HG03520 (cell line): ENCODE measurements around the gene CORIN.
"Not testable (repeated sequence)": the region's sequence is repeated elsewhere in the genome, so short reads cannot be mapped to it uniquely, and the experiment has no call there.

Source experiments
- ATAC-seq: cut with Tn5 transposase; IDR thresholded peaks from one replicate; pipeline ENCODE4 v1.9.1; 2021; ENCODE audit warnings: mild to moderate bottlenecking, moderate library complexity; ENCODE audit not compliant: unreplicated experiment

CORIN gene

DNA sequence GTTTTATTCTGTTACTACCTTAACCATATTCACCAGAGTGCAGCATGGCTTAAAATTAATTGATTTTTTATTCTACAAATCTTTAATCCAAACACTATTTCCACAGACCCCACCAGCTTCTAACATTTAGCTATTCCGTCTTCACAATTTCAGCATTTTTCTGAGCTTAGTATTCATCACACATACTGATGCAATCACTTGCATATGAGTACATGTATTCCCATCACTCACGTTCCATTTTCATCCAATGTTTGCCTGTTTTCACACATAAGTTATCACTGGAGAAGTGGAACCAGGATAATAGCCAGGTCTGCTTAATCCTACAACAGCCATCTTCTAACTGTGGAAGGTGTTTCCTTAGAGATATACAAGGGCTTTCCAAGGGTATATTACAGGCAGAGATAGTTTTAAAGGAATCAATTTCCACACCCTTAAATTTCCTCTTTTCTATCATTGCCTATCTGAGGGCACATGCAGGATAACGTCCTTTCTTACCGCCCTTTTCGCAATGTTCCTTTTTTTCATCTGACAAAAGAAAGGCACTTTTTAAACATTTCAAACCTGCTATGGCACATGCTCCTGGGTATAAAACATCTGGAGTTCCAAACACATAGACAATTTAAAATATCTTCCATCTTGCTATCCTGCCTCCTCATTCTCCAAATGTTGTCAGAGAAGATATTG is 115.8 kb downstream of the CORIN start:
- ATAC-seq: no peak

- no peak for ATAC-seq
Observed at GRCh38 chr4:47721485-47721884, 116.4 kb downstream of the CORIN start.

- ATAC-seq: no peak
Observed at GRCh38 chr4:47720787-47721186, 117.1 kb downstream of the CORIN start.

GRCh38 chr4:47719576-47719975 is 118.3 kb downstream of the CORIN start:
- no peak for ATAC-seq

DNA sequence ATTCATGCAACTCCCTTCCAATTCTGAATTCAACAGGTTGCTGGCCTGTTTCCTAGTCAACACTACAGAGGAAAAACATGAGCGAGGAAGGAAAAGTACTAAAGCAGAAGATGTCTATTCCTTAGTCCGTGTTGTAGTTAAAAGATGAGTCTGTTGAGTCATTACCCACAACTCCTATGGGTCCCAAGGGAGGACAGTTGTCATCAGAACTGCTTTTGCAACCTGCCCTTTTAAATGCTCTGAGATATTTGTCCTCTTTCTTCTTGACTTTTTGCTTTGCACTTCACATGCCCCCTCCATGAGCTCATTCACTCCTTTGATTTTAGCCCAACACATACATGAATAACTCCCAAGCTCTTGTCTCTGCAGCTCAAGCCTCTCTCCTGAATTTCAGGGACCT is 119.2 kb downstream of the CORIN start:
- ATAC-seq: no peak

DNA sequence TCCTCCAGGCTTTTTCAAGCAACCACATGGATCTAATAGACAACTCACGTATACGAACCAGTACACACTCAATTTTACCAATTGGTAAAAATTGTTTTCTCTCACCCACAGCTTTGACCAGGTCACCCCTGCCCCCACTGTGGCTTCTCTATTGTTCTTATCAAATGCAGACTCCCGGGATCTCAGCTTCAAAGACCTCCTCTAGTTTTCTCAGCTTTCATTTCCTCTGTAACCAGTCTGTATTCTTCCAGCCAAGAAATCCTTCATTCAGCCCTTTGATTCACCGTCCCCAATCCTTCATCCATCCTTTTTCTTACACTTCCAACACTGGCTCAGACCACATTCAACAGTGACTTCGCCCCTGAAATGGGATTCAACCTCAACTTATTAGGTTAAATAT is 120.7 kb downstream of the CORIN start:
- ATAC-seq: no peak

- ATAC-seq: no peak
Observed at GRCh38 chr4:47715716-47716416, 122.0 kb downstream of the CORIN start.

- no peak for ATAC-seq
Observed at GRCh38 chr4:47714269-47714668, 123.6 kb downstream of the CORIN start.

DNA sequence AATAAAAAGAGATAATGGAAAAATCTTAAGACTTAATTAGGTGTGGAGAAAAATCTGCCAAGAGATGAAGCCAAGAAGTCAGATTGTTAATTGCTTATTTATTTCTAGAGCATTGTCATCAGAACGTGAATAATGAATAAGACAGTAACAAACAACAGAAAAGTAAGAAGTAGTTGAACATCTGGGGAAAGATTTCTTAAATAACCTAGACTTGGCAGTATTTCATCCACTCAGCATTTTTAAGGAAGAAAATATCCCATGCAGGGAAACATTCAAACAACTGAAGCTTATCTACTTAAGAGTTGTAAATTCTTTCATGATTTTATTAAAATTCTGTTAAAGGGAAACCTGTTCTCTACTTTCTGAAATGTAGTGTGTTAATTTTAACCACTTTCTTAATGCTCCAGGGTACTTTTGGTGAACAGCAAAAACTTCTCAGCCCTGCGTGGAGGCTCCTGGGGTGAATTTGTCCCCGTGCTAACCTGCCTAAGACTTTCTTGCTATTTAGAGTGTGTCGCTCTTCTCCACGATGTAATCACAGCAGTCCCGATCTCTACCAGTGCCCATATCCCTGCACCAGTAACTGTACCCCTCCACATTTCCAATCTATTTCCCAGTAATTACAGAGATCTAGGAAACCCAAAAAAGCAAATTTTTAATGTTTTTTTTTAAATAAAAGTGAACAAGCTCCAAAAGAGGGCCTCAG is 124.6 kb downstream of the CORIN start:
- ATAC-seq: no peak

GRCh38 chr4:47711646-47712045 is 126.2 kb downstream of the CORIN start:
- ATAC-seq: no peak

DNA sequence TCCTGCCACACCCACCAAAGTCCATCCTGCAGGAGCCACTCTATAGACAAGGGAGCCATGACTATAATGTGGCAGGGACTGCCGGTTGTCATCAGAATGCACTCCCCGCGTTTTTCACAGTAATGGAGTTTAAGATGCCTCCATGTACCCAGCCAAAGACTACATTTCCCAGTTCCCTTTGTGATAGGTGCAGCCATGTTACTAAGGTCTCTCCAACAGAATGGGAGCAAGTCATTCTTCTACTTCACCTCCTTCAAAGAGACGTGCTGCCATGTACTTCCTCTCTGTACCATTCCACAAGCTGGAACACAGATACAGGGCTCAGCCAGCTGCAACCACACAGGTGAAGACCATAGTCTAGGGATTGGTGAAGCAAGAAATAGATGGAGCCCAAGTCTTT is 126.7 kb downstream of the CORIN start:
- no peak for ATAC-seq

DNA sequence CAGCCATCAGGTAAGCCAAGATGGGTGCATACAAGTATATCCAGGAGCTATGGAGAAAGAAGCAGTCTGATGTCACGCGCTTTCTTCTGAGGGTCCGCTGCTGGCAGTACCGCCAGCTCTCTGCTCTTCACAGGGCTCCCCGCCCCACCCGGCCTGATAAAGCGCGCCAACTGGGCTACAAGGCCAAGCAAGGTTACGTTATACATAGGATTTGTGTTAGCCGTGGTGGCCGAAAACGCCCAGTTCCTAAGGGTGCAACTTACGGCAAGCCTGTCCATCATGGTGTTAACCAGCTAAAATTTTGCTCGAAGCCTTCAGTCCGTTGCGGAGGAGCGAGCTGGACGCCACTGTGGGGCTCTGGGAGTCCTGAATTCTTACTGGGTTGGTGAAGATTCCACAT is 131.5 kb downstream of the CORIN start:
- not testable (repeated sequence) for ATAC-seq

DNA sequence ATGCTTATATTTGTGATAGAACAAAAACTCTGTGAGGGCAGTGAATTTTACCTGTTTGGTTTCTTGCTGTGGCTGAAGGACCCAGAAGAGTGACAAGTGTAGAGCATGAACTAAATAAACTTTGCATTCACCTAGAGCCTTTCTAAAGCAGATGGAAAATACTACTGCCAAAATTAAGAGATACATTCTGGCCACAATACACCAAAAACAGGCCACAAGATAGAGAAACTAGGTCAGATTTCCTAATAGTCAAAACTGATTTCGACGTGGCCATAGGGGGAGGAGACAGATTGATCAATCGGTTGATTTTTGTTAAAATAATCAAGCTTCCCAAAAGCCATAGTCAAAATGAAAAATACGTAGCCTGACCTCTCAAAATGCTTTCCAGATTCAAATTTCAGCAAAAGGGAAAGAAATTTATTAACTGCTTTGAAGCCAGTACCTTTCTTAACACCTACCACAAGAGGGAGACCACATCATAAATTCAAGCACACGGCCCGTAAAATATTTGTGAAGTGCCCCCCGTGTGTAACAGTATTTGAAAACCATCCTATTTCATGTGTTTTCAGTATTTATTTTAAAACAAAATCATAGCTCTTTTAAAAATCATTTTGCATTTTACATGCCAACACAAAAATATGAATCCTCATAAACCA is 132.4 kb downstream of the CORIN start:
- no peak for ATAC-seq

DNA sequence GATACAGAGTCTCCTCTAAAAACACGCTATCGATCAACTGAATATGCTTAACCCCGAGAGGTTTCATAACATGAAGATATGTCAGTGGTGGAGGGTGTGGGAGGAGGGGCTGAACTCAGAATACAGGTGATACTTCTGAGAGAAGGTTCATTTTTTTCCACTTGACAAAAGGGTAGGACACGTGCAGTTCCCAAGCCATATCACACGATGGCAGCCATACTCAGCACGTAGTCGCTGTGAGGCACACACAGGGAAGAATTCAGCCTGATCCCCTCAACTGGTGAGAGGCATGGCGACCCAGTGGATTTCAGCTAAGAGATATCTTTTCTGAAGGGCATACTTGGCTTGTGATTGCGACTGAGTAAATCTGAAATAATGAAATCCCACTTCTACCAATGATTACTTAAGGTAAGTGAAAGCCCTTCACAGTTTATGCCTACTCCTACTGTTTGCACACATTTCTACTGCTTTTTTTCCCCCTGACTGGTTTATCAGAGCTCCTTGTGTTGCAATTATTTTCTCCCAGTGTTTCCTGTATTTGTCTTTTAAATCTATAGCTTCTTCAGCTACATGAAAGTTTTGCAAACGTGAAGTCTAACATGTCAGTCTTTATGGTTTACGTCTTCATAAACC is 133.1 kb downstream of the CORIN start:
- peak; percentile 65 for ATAC-seq

DNA sequence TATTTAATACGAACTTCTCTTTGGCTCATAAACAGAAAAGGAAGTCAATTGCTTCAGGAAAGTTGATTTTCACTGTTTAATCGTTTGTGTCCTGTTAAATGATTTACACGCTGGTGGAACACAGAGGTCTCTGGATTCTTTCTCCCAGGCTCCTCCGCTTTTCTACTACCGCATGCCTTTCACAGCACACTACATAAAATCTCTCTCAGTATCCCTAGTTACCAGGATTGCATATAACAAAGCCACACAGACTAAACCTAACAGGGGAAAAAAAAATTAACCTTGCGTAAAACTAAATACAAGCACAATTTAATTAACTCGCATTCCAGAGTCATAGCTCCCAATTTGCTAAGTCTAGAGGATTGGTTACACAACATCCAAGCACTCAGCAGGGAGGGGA is 133.9 kb downstream of the CORIN start:
- no peak for ATAC-seq

DNA sequence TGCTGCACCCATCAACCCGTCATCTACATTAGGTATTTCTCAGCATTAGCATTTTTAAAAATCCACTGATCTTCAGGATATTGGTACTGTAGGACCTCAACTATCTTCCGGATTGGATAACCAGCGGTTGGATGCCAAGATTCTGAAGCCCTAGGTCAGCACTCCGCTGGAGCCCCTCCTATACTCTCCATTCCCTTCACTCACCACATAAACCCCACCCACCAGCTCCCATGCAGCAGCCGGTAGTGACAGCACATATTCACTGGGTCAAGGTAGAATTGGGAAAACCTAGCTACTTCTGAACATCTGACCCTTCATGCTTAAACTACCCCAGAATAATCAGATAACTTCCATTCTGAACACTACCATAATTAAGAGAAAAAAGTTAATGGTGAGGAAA is 134.9 kb downstream of the CORIN start:
- no peak for ATAC-seq

GRCh38 chr4:47701286-47701685 is 136.6 kb downstream of the CORIN start:
- no peak for ATAC-seq

DNA sequence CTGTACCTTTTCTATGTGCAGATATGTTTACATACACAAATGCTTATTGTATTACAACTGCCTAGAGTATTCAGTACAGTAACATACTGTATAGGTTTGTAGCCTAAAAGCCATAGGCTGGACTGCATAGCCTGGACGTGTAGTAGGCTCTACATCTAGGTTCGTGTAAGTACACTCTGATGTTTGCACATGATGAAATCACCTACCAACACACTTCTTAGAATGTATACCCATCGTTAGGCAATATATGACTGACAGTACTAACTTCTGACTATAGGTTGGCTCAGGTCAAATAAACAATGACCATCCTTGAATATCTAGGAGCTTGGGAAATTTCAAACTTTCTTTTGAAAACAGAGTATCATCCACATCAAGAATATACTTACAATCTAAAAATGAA is 139.0 kb downstream of the CORIN start:
- no peak for ATAC-seq

GRCh38 chr4:47696823-47697222 is 141.0 kb downstream of the CORIN start:
- no peak for ATAC-seq

DNA sequence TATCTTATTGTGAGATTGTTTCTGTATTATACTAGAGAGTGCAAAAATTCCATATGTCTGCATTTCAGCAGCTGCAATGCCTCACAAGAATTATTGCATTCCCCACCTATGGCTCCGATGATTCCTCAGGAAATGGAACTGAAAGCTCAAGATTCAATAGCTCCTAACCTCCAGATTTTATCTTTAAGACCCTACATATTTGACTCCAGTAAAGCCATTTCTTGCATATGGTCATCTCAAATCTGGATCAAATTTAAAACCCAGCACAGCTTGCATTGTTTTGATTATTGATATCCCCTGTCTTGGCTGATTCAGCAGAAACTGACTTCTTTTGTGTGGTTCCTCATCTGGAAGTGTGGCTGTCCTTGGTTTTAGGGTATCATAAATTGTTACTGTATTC is 142.6 kb downstream of the CORIN start:
- no peak for ATAC-seq

GRCh38 chr4:47694322-47694721 is 143.5 kb downstream of the CORIN start:
- ATAC-seq: no peak
